GM23248 (cell line): ENCODE data around the gene ITIH5. TPM values are rescaled to one million over a fixed set of nuclear protein-coding genes. Genes with fewer than 3 reads are reported as not detected.
A peak's percentile ranks its signal among the peaks of the same experiment; 100 is the strongest.

Experiments used
- DNase-seq: peaks from one replicate; pipeline ENCODE4 v3.0.0-alpha.2; 2015
- H2AFZ ChIP-seq: fragments of 200-600 bp; sonication (generic); 2 replicates; pipeline ENCODE4 v1.6.1; 2016; ENCODE audit warnings: antibody characterized with exemption
- H3F3A ChIP-seq: fragments of 200-600 bp; sonication (generic); 2 replicates; pipeline ENCODE4 v1.6.1; 2016; ENCODE audit warnings: mild to moderate bottlenecking, antibody characterized with exemption, mixed run types; ENCODE audit not compliant: insufficient read depth
- H3K27ac ChIP-seq: fragments of 200-600 bp; sonication (generic); 2 replicates; pipeline ENCODE4 v1.5.1; 2016; ENCODE audit warnings: mild to moderate bottlenecking
- H3K27me3 ChIP-seq: fragments of 200-600 bp; sonication (generic); replicated peaks from 2 replicates; pipeline ENCODE4 v1.6.1; 2016; ENCODE audit warnings: mild to moderate bottlenecking; ENCODE audit not compliant: insufficient read depth
- H3K36me3 ChIP-seq: fragments of 200-600 bp; sonication (generic); 2 replicates; pipeline ENCODE4 v1.6.1; 2016; ENCODE audit warnings: low read depth, mild to moderate bottlenecking
- H3K4me1 ChIP-seq: fragments of 200-600 bp; sonication (generic); 2 replicates; pipeline ENCODE4 v1.6.1; 2016; ENCODE audit warnings: mild to moderate bottlenecking; ENCODE audit not compliant: insufficient read depth
- H3K4me2 ChIP-seq: fragments of 200-600 bp; sonication (generic); one replicate; pipeline ENCODE4 v1.6.1; 2016; ENCODE audit warnings: mild to moderate bottlenecking; ENCODE audit not compliant: unreplicated experiment
- H3K4me3 ChIP-seq: fragments of 200-600 bp; sonication (generic); 2 replicates; pipeline ENCODE4 v1.5.1; 2016; ENCODE audit warnings: mild to moderate bottlenecking
- H3K79me2 ChIP-seq: fragments of 200-600 bp; sonication (generic); 2 replicates; pipeline ENCODE4 v1.6.1; 2016; ENCODE audit warnings: mild to moderate bottlenecking; ENCODE audit not compliant: insufficient read depth
- H3K9ac ChIP-seq: fragments of 200-600 bp; sonication (generic); 2 replicates; pipeline ENCODE4 v1.6.1; 2016; ENCODE audit warnings: mild to moderate bottlenecking
- H3K9me2 ChIP-seq: fragments of 200-600 bp; sonication (generic); 2 replicates; pipeline ENCODE4 v1.6.1; 2016; ENCODE audit warnings: mixed run types, mild to moderate bottlenecking, moderate library complexity; ENCODE audit not compliant: insufficient read depth
- H3K9me3 ChIP-seq: fragments of 200-600 bp; sonication (generic); one replicate; pipeline ENCODE4 v1.6.1; 2017; ENCODE audit warnings: low read depth
- H4K20me1 ChIP-seq: fragments of 200-600 bp; sonication (generic); 2 replicates; pipeline ENCODE4 v1.6.0; 2016; ENCODE audit not compliant: insufficient read depth
- EZH2 ChIP-seq: fragments of 200-600 bp; sonication (generic); IDR thresholded peaks from 2 replicates; pipeline ENCODE4 v1.6.1; 2018; ENCODE audit warnings: antibody characterized with exemption, mild to moderate bottlenecking; ENCODE audit not compliant: insufficient read depth, poor library complexity, severe bottlenecking
- EZH2phosphoT487 ChIP-seq: fragments of 200-600 bp; sonication (generic); IDR thresholded peaks from 2 replicates; pipeline ENCODE4 v1.6.1; 2018; ENCODE audit warnings: antibody characterized with exemption, moderate library complexity, mild to moderate bottlenecking, low read depth; ENCODE audit not compliant: insufficient read depth
- WGBS, 2 experiments: methylation state at CpG; one replicate each; pipeline ENCODE4 v1.1.6; 2015 to 2017; ENCODE audit warnings: low lambda C conversion rate in 2 of 2, low coverage in 1 of 2; ENCODE audit errors: missing lambda C conversion rate in 2 of 2; 5-methylcytosine and 5-hydroxymethylcytosine counted together
- in situ Hi-C: fragments of 300-500 bp; cut with MboI; formaldehyde crosslinking; loops from 2 replicates; pipeline ENCODE4 v1.15.0; 2020
- polyA plus RNA-seq: library from polyadenylated mRNA; unstranded; fragments of >200 nt; fragmentation: Nextera tagmentation; extraction: Ambion mirVana; gene quantifications from 2 replicates; pipeline ENCODE4 v1.2.1, GENCODE V29; 2016
- total RNA-seq: library from RNA; depleted of rRNA; stranded (reverse); fragments of >200 nt; shearing (Covaris generic); gene quantifications from 2 replicates; pipeline ENCODE4 v1.2.3, GENCODE V29; 2014

The ITIH5 gene
- total and polyA plus RNA-seq, 2 experiments from 2014 or later, result not detected

GRCh38 chr10:7542189-7542914 lies 124.4 kb downstream of the ITIH5 start:
- TF ChIP-seq EZH2phosphoT487, result no peak
- TF ChIP-seq EZH2, result no peak
- Histone ChIP-seq H3K79me2 (no peaks in the 10 kb centered on the region), H3K4me3 (no peak overlapping the region), H3K4me2 (no peak overlapping the region), H3K9me3 (no peaks in the 10 kb centered on the region), H2AFZ (no peak overlapping the region), H3K36me3 (no peaks in the 10 kb centered on the region), H4K20me1 (no peaks in the 10 kb centered on the region), H3K9ac (no peak overlapping the region), H3F3A (no peaks in the 10 kb centered on the region), H3K9me2 (no peaks in the 10 kb centered on the region), H3K4me1 (0 out of 2 replicates have a peak, but pooled peaks cover 5% of the 10 kb centered on the region), H3K27ac (no peak overlapping the region), H3K27me3 (no peaks in the 10 kb centered on the region)
- WGBS, 2 experiments, result 63 to 65% methylated on average over 6 of the region's 6 CpGs
- in situ Hi-C loops, result no loop called here
- no peak for DNase-seq

- H3K27ac ChIP-seq, result no peak overlapping the region
- no peaks in the 10 kb centered on the region for H3K36me3 ChIP-seq
- H3K9ac ChIP-seq, result peak overlapping the region; percentile 30; the same call in 1 of the 2 replicates
- H3K4me2 ChIP-seq, result no peak overlapping the region
- peak; percentile 62 for DNase-seq
- no peak overlapping the region for H3K4me3 ChIP-seq
- no peaks in the 10 kb centered on the region for H3K27me3 ChIP-seq
- 0 out of 2 replicates have a peak overlapping the region, but pooled peaks have one; percentile 33 for H2AFZ ChIP-seq
- H3K9me2 ChIP-seq, result no peaks in the 10 kb centered on the region
- H4K20me1 ChIP-seq, result no peaks in the 10 kb centered on the region
- no peaks in the 10 kb centered on the region for H3K79me2 ChIP-seq
- 0 out of 2 replicates have a peak, but pooled peaks cover 5% of the 10 kb centered on the region for H3K4me1 ChIP-seq
- no peaks in the 10 kb centered on the region for H3F3A ChIP-seq
- in situ Hi-C loops, result no loop called here
- 6% methylated on average over 22 of the region's 22 CpGs for WGBS, 2 experiments
- H3K9me3 ChIP-seq, result no peaks in the 10 kb centered on the region
- TF ChIP-seq EZH2 (no peak), EZH2phosphoT487 (no peak)
Observed at GRCh38 chr10:7541137-7542087, 125.4 kb downstream of the ITIH5 start.

GRCh38 chr10:7538970-7539654 lies 127.7 kb downstream of the ITIH5 start:
- Histone ChIP-seq H3F3A (no peaks in the 10 kb centered on the region), H2AFZ (no peak overlapping the region), H3K4me3 (no peak overlapping the region), H4K20me1 (no peaks in the 10 kb centered on the region), H3K36me3 (no peaks in the 10 kb centered on the region), H3K27ac (no peak overlapping the region), H3K27me3 (no peaks in the 10 kb centered on the region), H3K4me1 (0 out of 2 replicates have a peak, but pooled peaks cover 5% of the 10 kb centered on the region), H3K9me2 (no peaks in the 10 kb centered on the region), H3K79me2 (no peaks in the 10 kb centered on the region), H3K9ac (no peak overlapping the region), H3K4me2 (no peak overlapping the region), H3K9me3 (no peaks in the 10 kb centered on the region)
- WGBS, 2 experiments, result 45 to 48% methylated on average over 6 of the region's 6 CpGs
- in situ Hi-C loops, result no loop called here
- DNase-seq, result no peak
- no peak for TF ChIP-seq EZH2phosphoT487
- no peak for TF ChIP-seq EZH2

GRCh38 chr10:7537126-7537525 lies 129.6 kb downstream of the ITIH5 start:
- in situ Hi-C loops, result no loop called here
- 0 out of 2 replicates have a peak, but pooled peaks cover 5% of the 10 kb centered on the region for H3K4me1 ChIP-seq
- no peaks in the 10 kb centered on the region for H3F3A ChIP-seq

More at GRCh38 chr10:7537126-7537525, 129.6 kb downstream of the ITIH5 start:
- Histone ChIP-seq H3K27ac (no peak overlapping the region), H3K9ac (no peak overlapping the region), H3K79me2 (no peaks in the 10 kb centered on the region), H3K27me3 (no peaks in the 10 kb centered on the region; the same call in 1 of the 2 replicates), H3K4me3 (no peak overlapping the region), H3K4me2 (no peak overlapping the region), H3K36me3 (no peaks in the 10 kb centered on the region), H3K9me2 (no peaks in the 10 kb centered on the region), H4K20me1 (no peaks in the 10 kb centered on the region), H3K9me3 (no peaks in the 10 kb centered on the region), H2AFZ (no peak overlapping the region)
- WGBS, 2 experiments, result 62 to 63% methylated on average over 3 of the region's 3 CpGs
- TF ChIP-seq EZH2phosphoT487 (no peak), EZH2 (no peak)
- DNase-seq, result no peak
